Measurements from ENCODE around the gene KRTAP5-9.
"Not testable (repeated sequence)": the region's sequence is repeated elsewhere in the genome, so short reads cannot be mapped to it uniquely, and the experiment has no call there.

The KRTAP5-9 gene

GRCh38 chr11:71532036-71532610 is 16.1 kb upstream of the KRTAP5-9 start:
- DNase-seq (ENCODE audit: extremely low read depth in 1 of 2, low read depth in 1 of 2) = no peak

- not testable (repeated sequence) for DNase-seq (ENCODE audit: extremely low read depth in 1 of 2, low read depth in 1 of 2)
Observed at GRCh38 chr11:71534711-71535608, 13.3 kb upstream of the KRTAP5-9 start.

GRCh38 chr11:71535825-71536224 is 12.4 kb upstream of the KRTAP5-9 start:
- no peak for DNase-seq (ENCODE audit: extremely low read depth in 1 of 2, low read depth in 1 of 2)

- DNase-seq (ENCODE audit: extremely low read depth in 1 of 2, low read depth in 1 of 2) = no peak
Observed at GRCh38 chr11:71537537-71537936, 10.7 kb upstream of the KRTAP5-9 start.

- not testable (repeated sequence) for DNase-seq (ENCODE audit: extremely low read depth in 1 of 2, low read depth in 1 of 2)
Observed at GRCh38 chr11:71537977-71538665, 10.1 kb upstream of the KRTAP5-9 start, which contains the start of gene KRTAP5-8. TSS of gene KRTAP5-8 (plus strand) at chr11:71538025. CDS start at chr11:71538056, 31 bp downstream.

GRCh38 chr11:71538666-71538990 is 9.6 kb upstream of the KRTAP5-9 start:
- no peak for DNase-seq (ENCODE audit: extremely low read depth in 1 of 2, low read depth in 1 of 2)

- DNase-seq (ENCODE audit: extremely low read depth in 1 of 2, low read depth in 1 of 2) = no peak
Observed at GRCh38 chr11:71539017-71539416, 9.2 kb upstream of the KRTAP5-9 start.

- not testable (repeated sequence) for DNase-seq (ENCODE audit: extremely low read depth in 1 of 2, low read depth in 1 of 2)
Observed at GRCh38 chr11:71539971-71540370, 8.2 kb upstream of the KRTAP5-9 start.

GRCh38 chr11:71540521-71541304 is 7.5 kb upstream of the KRTAP5-9 start:
- not testable (repeated sequence) for DNase-seq (ENCODE audit: extremely low read depth in 1 of 2, low read depth in 1 of 2)

- DNase-seq (ENCODE audit: extremely low read depth in 1 of 2, low read depth in 1 of 2) = no peak
Observed at GRCh38 chr11:71542382-71542781, 5.8 kb upstream of the KRTAP5-9 start.

GRCh38 chr11:71542879-71543777 is 5.1 kb upstream of the KRTAP5-9 start:
- no peak for DNase-seq (ENCODE audit: extremely low read depth in 1 of 2, low read depth in 1 of 2)

GRCh38 chr11:71543866-71544265 is 4.4 kb upstream of the KRTAP5-9 start:
- DNase-seq (ENCODE audit: extremely low read depth in 1 of 2, low read depth in 1 of 2) = no peak

- no peak for DNase-seq (ENCODE audit: extremely low read depth in 1 of 2, low read depth in 1 of 2)
Observed at GRCh38 chr11:71544525-71545214, 3.5 kb upstream of the KRTAP5-9 start.

GRCh38 chr11:71545405-71545966 is 2.7 kb upstream of the KRTAP5-9 start:
- no peak for DNase-seq (ENCODE audit: extremely low read depth in 1 of 2, low read depth in 1 of 2)

- DNase-seq (ENCODE audit: extremely low read depth in 1 of 2, low read depth in 1 of 2) = no peak
Observed at GRCh38 chr11:71548716-71549151, 514 bp downstream of the KRTAP5-9 start.

GRCh38 chr11:71551711-71552110 is 3.5 kb downstream of the KRTAP5-9 start:
- DNase-seq (ENCODE audit: extremely low read depth in 1 of 2, low read depth in 1 of 2) = no peak

- no peak for DNase-seq (ENCODE audit: extremely low read depth in 1 of 2, low read depth in 1 of 2)
Observed at GRCh38 chr11:71554996-71555395, 6.8 kb downstream of the KRTAP5-9 start.

GRCh38 chr11:71555508-71555907 is 7.3 kb downstream of the KRTAP5-9 start:
- no peak for DNase-seq (ENCODE audit: extremely low read depth in 1 of 2, low read depth in 1 of 2)

GRCh38 chr11:71556018-71556417 is 7.8 kb downstream of the KRTAP5-9 start:
- DNase-seq (ENCODE audit: extremely low read depth in 1 of 2, low read depth in 1 of 2) = no peak

All from activated CD8-positive, alpha-beta memory T cell treated with anti-CD3 and anti-CD28 coated beads for 1 hour (primary cell).